ENCODE data around the gene SOS2.

- TF ChIP-seq, protein P1, sequence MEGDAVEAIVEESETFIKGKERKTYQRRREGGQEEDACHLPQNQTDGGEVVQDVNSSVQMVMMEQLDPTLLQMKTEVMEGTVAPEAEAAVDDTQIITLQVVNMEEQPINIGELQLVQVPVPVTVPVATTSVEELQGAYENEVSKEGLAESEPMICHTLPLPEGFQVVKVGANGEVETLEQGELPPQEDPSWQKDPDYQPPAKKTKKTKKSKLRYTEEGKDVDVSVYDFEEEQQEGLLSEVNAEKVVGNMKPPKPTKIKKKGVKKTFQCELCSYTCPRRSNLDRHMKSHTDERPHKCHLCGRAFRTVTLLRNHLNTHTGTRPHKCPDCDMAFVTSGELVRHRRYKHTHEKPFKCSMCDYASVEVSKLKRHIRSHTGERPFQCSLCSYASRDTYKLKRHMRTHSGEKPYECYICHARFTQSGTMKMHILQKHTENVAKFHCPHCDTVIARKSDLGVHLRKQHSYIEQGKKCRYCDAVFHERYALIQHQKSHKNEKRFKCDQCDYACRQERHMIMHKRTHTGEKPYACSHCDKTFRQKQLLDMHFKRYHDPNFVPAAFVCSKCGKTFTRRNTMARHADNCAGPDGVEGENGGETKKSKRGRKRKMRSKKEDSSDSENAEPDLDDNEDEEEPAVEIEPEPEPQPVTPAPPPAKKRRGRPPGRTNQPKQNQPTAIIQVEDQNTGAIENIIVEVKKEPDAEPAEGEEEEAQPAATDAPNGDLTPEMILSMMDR (IDR thresholded peaks at IDR 0.05), result no peak
- TF ChIP-seq POLR2AphosphoS5 (IDR thresholded peaks at IDR 0.05), result no peak
- TF ChIP-seq POLR2A (IDR thresholded peaks at IDR 0.05), result no peak
Observed at GRCh38 chr14:50215416-50215815, 16.0 kb downstream of the SOS2 start.

Data from prostate gland (tissue), 2 donors.